ENCODE measurements around the gene GGCX.

Gene GGCX

GRCh38 chr2:85506768-85507181, 54.5 kb downstream of the GGCX start:
- no peak for FAIRE-seq

GRCh38 chr2:85505551-85506238, 55.6 kb downstream of the GGCX start:
- no peak for FAIRE-seq

- no peak for FAIRE-seq
Observed at GRCh38 chr2:85504778-85505261, 56.5 kb downstream of the GGCX start.

- FAIRE-seq: no peak
Observed at GRCh38 chr2:85503851-85504777, 57.2 kb downstream of the GGCX start.

- no peak for FAIRE-seq
Observed at GRCh38 chr2:85503168-85503850, 58.0 kb downstream of the GGCX start.

- FAIRE-seq: no peak
Observed at GRCh38 chr2:85502720-85503119, 58.6 kb downstream of the GGCX start.

GRCh38 chr2:85501248-85501647, 60.0 kb downstream of the GGCX start:
- no peak for FAIRE-seq

- no peak for FAIRE-seq
Observed at GRCh38 chr2:85497944-85498630, 63.2 kb downstream of the GGCX start.

GRCh38 chr2:85496436-85496835, 64.9 kb downstream of the GGCX start:
- no peak for FAIRE-seq
